ENCODE measurements around the gene MYLK4. TPM values are rescaled to one million over a fixed set of nuclear protein-coding genes. Genes with fewer than 3 reads are reported as not detected.
"Not testable (repeated sequence)": the region's sequence is repeated elsewhere in the genome, so short reads cannot be mapped to it uniquely, and the experiment has no call there.

MYLK4 gene
- total and polyA plus RNA-seq, 2 experiments from 2014 or later = 0.29 to 0.43 TPM

GRCh38 chr6:2763876-2764540, 13.3 kb upstream of the MYLK4 start:
- DNase-seq (ENCODE audit: low spot score) = no peak
- H3K4me1 ChIP-seq (ENCODE audit: insufficient read depth) = peaks cover 22% of the 10 kb centered on the region
- peak overlapping the region; percentile 85 for H3K27ac ChIP-seq
- H3K4me3 ChIP-seq = peak overlapping the region; percentile 8
- H3K4me2 ChIP-seq = peak overlapping the region; percentile 76
- peaks cover 27% of the 10 kb centered on the region for H4K20me1 ChIP-seq (ENCODE audit: insufficient read depth, poor library complexity, severe bottlenecking)
- peak overlapping the region; percentile 47 for H2AFZ ChIP-seq
- H3K27me3 ChIP-seq = no peaks in the 10 kb centered on the region
- H3K9me3 ChIP-seq (ENCODE audit: low read depth) = no peaks in the 10 kb centered on the region
- WGBS (ENCODE audit: low lambda C conversion rate, missing lambda C conversion rate) = 90% methylated on average over 27 of the region's 27 CpGs
- peaks cover 29% of the 10 kb centered on the region for H3K79me2 ChIP-seq
- no peaks in the 10 kb centered on the region for H3K9me2 ChIP-seq (replicated peaks; ENCODE audit: insufficient read depth)
- TF ChIP-seq EZH2 (IDR thresholded peaks at IDR 0.05; ENCODE audit: borderline replicate concordance) (no peak), EZH2phosphoT487 (IDR thresholded peaks at IDR 0.05; ENCODE audit: low read depth, severe bottlenecking, unreplicated experiment) (no peak), CTCF (IDR thresholded peaks at IDR 0.05; ENCODE audit: poor library complexity) (no peak)
- H3K36me3 ChIP-seq (replicated peaks; ENCODE audit: insufficient read depth, low read depth) = no peaks in the 10 kb centered on the region

- Histone ChIP-seq H3K9me3 (ENCODE audit: low read depth) (no peaks in the 10 kb centered on the region), H3K4me2 (no peak overlapping the region), H4K20me1 (ENCODE audit: insufficient read depth, poor library complexity, severe bottlenecking) (peaks cover 21% of the 10 kb centered on the region), H3K79me2 (peaks cover 23% of the 10 kb centered on the region), H3K4me3 (no peak overlapping the region), H2AFZ (no peak overlapping the region), H3K9me2 (replicated peaks; ENCODE audit: insufficient read depth) (no peaks in the 10 kb centered on the region), H3K4me1 (ENCODE audit: insufficient read depth) (peaks cover 16% of the 10 kb centered on the region), H3K27ac (no peak overlapping the region), H3K36me3 (replicated peaks; ENCODE audit: insufficient read depth, low read depth) (no peaks in the 10 kb centered on the region), H3K27me3 (no peaks in the 10 kb centered on the region)
- 98% methylated on average over 35 of the region's 36 CpGs for WGBS (ENCODE audit: low lambda C conversion rate, missing lambda C conversion rate)
- DNase-seq (ENCODE audit: low spot score) = no peak
- TF ChIP-seq EZH2 (IDR thresholded peaks at IDR 0.05; ENCODE audit: borderline replicate concordance) (no peak), CTCF (IDR thresholded peaks at IDR 0.05; ENCODE audit: poor library complexity) (no peak), EZH2phosphoT487 (IDR thresholded peaks at IDR 0.05; ENCODE audit: low read depth, severe bottlenecking, unreplicated experiment) (no peak)
Measured at GRCh38 chr6:2763345-2763841, 12.7 kb upstream of the MYLK4 start.

GRCh38 chr6:2762868-2763267, 12.1 kb upstream of the MYLK4 start:
- Histone ChIP-seq H3K4me1 (ENCODE audit: insufficient read depth) (peaks cover 11% of the 10 kb centered on the region), H4K20me1 (ENCODE audit: insufficient read depth, poor library complexity, severe bottlenecking) (peaks cover 16% of the 10 kb centered on the region), H3K79me2 (peaks cover 18% of the 10 kb centered on the region)
- H3K4me2 ChIP-seq; H3K27me3 ChIP-seq; H3K9me3 ChIP-seq (ENCODE audit: low read depth); H3K27ac ChIP-seq; H3K9me2 ChIP-seq (replicated peaks; ENCODE audit: insufficient read depth); H3K4me3 ChIP-seq; DNase-seq (ENCODE audit: low spot score); H3K36me3 ChIP-seq (replicated peaks; ENCODE audit: insufficient read depth, low read depth); H2AFZ ChIP-seq: not testable (repeated sequence)
- 96% methylated on average over 4 of the region's 4 CpGs for WGBS (ENCODE audit: low lambda C conversion rate, missing lambda C conversion rate)

- 81% methylated on average over 8 of the region's 8 CpGs for WGBS (ENCODE audit: low lambda C conversion rate, missing lambda C conversion rate)
- DNase-seq (ENCODE audit: low spot score) = no peak
- H3K9me2 ChIP-seq (replicated peaks; ENCODE audit: insufficient read depth) = no peaks in the 10 kb centered on the region
- no peak overlapping the region for H3K4me3 ChIP-seq
- peaks cover under 1% of the 10 kb centered on the region for H3K79me2 ChIP-seq
- no peaks in the 10 kb centered on the region for H3K9me3 ChIP-seq (ENCODE audit: low read depth)
- H3K27me3 ChIP-seq = no peaks in the 10 kb centered on the region
- H3K4me1 ChIP-seq (ENCODE audit: insufficient read depth) = peaks cover 4% of the 10 kb centered on the region
- no peaks in the 10 kb centered on the region for H3K36me3 ChIP-seq (replicated peaks; ENCODE audit: insufficient read depth, low read depth)
- TF ChIP-seq EZH2phosphoT487 (IDR thresholded peaks at IDR 0.05; ENCODE audit: low read depth, severe bottlenecking, unreplicated experiment) (no peak), CTCF (IDR thresholded peaks at IDR 0.05; ENCODE audit: poor library complexity) (peak; percentile 23)
- H3K4me2 ChIP-seq = no peak overlapping the region
- no peak overlapping the region for H3K27ac ChIP-seq
- no peaks in the 10 kb centered on the region for H4K20me1 ChIP-seq (ENCODE audit: insufficient read depth, poor library complexity, severe bottlenecking)
- no peak overlapping the region for H2AFZ ChIP-seq
Measured at GRCh38 chr6:2760882-2761842, 10.4 kb upstream of the MYLK4 start.
